GM18505 (cell line): ENCODE data around the gene MC2R.

ENCODE experiments used
- ATAC-seq: cut with Tn5 transposase; IDR thresholded peaks from one replicate; pipeline ENCODE4 v1.9.1; 2021; ENCODE audit not compliant: unreplicated experiment
- POLR2A ChIP-seq: IDR thresholded peaks from 4 replicates; pipeline ENCODE4 v1.6.1; 2011; ENCODE audit warnings: borderline replicate concordance; ENCODE audit not compliant: insufficient read depth, insufficient read length; ENCODE audit errors: extremely low read depth

Gene MC2R

GRCh38 chr18:13910986-13911385, 4.3 kb downstream of the MC2R start:
- no peak for TF ChIP-seq POLR2A
- ATAC-seq: no peak

DNA sequence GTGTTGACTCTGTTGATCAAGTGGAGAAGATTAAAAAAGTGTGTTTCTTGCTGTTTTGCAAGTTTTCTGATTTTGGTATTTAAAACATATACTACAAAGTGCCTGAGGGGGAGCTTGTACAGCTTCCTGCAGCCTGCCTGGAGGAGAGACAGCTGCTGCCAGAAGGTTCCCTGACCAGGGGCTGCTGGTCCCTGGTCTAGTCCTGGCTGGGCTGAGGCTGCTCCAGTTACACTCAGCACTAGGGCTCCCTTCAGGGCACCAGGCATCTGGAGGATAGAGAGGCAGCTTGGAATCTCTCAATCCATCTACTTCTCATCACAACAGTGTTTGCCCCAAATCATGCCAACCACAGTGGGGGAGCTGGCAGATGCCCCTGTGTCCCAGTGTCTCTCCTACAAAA, 4.8 kb downstream of the MC2R start:
- no peak for TF ChIP-seq POLR2A

GRCh38 chr18:13909141-13909940, 6.0 kb downstream of the MC2R start:
- TF ChIP-seq POLR2A: no peak
- no peak for ATAC-seq

More for the DNA sequence above, 4.8 kb downstream of the MC2R start:
- ATAC-seq: no peak

GRCh38 chr18:13900633-13901032, 14.7 kb downstream of the MC2R start:
- TF ChIP-seq POLR2A: no peak
- ATAC-seq: no peak

DNA sequence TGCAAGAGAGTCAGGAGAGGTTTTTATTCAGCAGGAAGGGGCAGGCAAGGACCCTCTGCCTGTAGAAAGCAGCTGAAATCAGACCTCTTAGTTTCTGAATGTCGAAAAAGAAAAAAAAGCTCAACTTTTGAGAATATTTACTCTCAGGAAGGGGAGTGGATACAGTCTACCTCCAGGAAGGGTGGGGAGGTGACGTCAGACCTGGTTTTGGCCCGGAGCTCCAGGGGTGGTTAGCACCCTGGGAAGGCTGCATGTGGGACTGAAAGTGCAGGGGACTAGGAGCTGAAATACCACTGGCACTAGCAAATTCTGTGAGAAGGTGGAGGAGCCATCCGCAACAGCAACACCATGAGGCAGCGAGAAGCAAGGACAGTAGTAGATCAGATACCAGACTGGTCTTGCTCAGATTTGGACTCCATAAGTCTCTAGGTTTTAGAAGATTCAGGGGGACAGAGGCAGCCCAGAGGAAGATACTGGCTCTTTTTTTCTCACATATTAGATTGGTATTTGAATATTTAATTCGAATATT, 19.8 kb downstream of the MC2R start:
- TF ChIP-seq POLR2A: no peak
- no peak for ATAC-seq

DNA sequence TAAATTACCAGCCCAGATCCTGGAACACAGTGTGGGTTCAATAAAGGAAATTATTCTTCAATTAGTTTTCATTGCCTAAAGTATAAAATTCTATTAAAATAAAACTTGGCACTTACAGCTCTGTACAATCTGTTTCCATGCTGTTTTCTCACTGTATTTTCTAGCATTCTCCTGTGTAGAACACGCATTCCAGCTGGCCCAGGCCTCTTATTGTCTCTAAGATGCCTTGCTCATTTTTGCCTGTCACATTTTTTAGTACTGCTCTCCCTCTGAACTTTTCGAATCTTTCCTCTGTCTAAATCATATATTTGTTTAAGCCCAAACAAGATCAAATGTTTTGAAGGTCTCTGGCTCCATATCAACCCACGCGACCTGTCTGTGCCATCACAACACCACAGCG, 20.8 kb downstream of the MC2R start:
- no peak for ATAC-seq
- TF ChIP-seq POLR2A: no peak

DNA sequence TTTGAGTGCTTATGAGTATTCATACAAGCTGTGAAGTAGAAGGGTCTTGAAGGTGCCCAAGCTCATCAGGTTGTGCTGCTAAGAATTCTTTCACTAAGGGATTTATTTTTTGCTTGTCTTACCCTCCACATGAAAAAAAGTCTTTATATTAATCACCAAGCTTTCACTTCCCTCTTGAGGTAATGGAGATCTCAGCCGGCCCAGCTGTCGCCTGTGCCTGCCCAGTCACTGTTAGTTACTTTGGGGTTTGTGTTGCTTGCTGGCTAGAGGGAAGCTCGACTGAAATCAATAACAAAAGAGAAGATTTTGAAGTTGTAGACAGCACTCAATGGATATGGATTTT, 21.9 kb downstream of the MC2R start:
- peak; percentile 97 for ATAC-seq
- no peak for TF ChIP-seq POLR2A

- TF ChIP-seq POLR2A: no peak
- ATAC-seq: no peak
Measured at GRCh38 chr18:13892098-13892497, 23.2 kb downstream of the MC2R start.

GRCh38 chr18:13890761-13891361, 24.5 kb downstream of the MC2R start:
- no peak for TF ChIP-seq POLR2A
- no peak for ATAC-seq

DNA sequence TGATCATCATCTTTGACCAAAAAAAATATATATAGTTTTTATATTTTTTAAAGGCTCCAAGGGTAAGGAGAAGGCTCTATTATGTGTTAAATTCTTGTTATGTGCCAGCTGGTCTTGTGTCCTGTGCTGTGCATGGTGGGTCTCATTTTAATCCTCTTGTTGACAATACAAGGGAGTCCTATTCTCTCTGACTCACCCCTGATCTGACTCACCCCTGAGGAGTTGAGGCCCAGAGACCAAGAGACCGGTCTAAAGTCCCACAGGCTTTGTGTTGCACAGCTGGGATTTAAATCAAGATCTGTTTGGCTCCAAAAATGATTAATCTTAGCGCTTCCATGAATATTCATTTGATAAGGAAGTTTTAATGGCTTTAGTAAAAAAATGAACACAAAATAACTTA, 25.7 kb downstream of the MC2R start:
- no peak for ATAC-seq
- TF ChIP-seq POLR2A: no peak

DNA sequence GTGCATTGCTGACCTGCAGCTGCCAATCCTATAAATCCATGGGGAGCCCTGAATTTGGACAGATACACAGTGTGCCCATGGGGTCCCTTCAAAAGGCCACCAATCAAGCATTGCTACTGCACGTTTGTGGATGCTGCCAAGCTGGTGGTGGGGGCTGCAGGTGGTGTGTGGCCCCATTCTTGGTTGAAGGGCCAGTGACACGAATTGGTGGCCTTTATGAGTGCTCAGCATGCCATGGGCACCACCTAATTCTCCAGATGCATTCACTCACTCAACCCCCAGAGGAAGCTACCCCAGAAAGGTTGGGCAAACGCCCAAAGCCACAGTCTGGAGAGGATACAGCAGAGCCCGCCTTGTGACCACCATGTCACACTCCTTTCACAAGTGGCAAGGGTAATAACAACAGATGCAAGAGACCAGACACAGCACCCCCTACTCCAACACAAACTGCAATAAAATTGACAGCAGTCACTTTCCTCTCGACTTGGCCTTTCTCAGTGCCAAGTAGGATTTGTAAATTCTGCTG, 27.1 kb downstream of the MC2R start:
- ATAC-seq: no peak
- no peak for TF ChIP-seq POLR2A

- ATAC-seq: no peak
- TF ChIP-seq POLR2A: no peak
Measured at GRCh38 chr18:13885009-13885408, 30.3 kb downstream of the MC2R start.

GRCh38 chr18:13879937-13880336, 35.4 kb downstream of the MC2R start:
- ATAC-seq: no peak
- no peak for TF ChIP-seq POLR2A

GRCh38 chr18:13879492-13879891, 35.8 kb downstream of the MC2R start:
- TF ChIP-seq POLR2A: no peak
- ATAC-seq: no peak
